HCT116 (cell line): ENCODE measurements around the gene YWHAB. TPM values are rescaled to one million over a fixed set of nuclear protein-coding genes. Genes with fewer than 3 reads are reported as not detected.

ENCODE experiments used
- ATAC-seq: fragments of 200-7000 bp; cut with Tn5 transposase; 2 replicates; pipeline ENCODE4 v1.9.1; 2020; ENCODE audit warnings: mild to moderate bottlenecking, moderate library complexity
- BruUV-seq: library from RNA; stranded (reverse); fragments of 400-500 nt; replicated peaks from 2 replicates; lab custom pipeline; 2021; lab: Mats Ljungman, UMichigan
- CTCF ChIA-PET: fragments of 300-600 bp; sonication (Branson Sonifier 250); formaldehyde crosslinking; loops from one replicate; lab custom pipeline; 2021; ENCODE audit warnings: antibody characterized with exemption; lab: Charles Lee
- POLR2A ChIA-PET: fragments of 300-600, 350-600 bp; sonication (Branson Sonifier 250); formaldehyde crosslinking; loops from one replicate; lab custom pipeline; 2021; ENCODE audit warnings: antibody characterized with exemption; lab: Charles Lee
- RAD21 ChIA-PET, 2 experiments: fragments of 300-600 bp; sonication (Branson Sonifier 250); formaldehyde crosslinking; loops; one replicate each; lab custom pipeline; 2023; ENCODE audit warnings: low total read pairs in 2 of 2; ENCODE audit not compliant: uncharacterized antibody in 2 of 2, unreplicated experiment in 2 of 2, low non-redundant PET in 1 of 2; lab: Charles Lee
- DNase-seq: peaks from one replicate; pipeline ENCODE4 v3.0.0-alpha.2; 2010; ENCODE audit warnings: low read depth, low spot score
- H2AFZ ChIP-seq: fragments of 200-600 bp; shearing (Covaris generic), sonication (generic); 2 replicates; pipeline ENCODE4 v1.6.1; 2017; ENCODE audit warnings: low read depth, mixed run types, mixed read lengths, antibody characterized with exemption, low read length; ENCODE audit not compliant: poor library complexity, severe bottlenecking
- H3K27ac ChIP-seq: 2 replicates; pipeline ENCODE4 v1.5.1; 2012; ENCODE audit warnings: low read depth, low read length
- H3K27me3 ChIP-seq: fragments of 200-600 bp; sonication (generic); 2 replicates; pipeline ENCODE4 v1.6.1; 2016; ENCODE audit warnings: mixed run types, low read length, mixed read lengths; ENCODE audit not compliant: insufficient read depth
- H3K36me3 ChIP-seq, 2 experiments: fragments of 200-500 bp in 1 of 2; fragments of 200-600 bp in 1 of 2; sonication (Bioruptor generic) in 1 of 2; sonication (generic) in 1 of 2; 2 replicates each; pipeline versions ENCODE4 v1.5.1 to v1.6.1; 2014 to 2016; ENCODE audit warnings: low read length in 2 of 2, inconsistent platforms in 1 of 2, mixed read lengths in 1 of 2, mixed run types in 1 of 2; ENCODE audit not compliant: insufficient read depth in 2 of 2, control insufficient read depth in 1 of 2
- H3K4me1 ChIP-seq, 2 experiments: fragments of 200-600 bp in 1 of 2; sonication (generic) in 1 of 2; 2 replicates each; pipeline versions ENCODE4 v1.5.1 to v1.6.1; 2012 to 2017; ENCODE audit warnings: low read length in 2 of 2, inconsistent platforms in 1 of 2, mild to moderate bottlenecking in 1 of 2, mixed read lengths in 1 of 2, mixed run types in 1 of 2, moderate library complexity in 1 of 2; ENCODE audit not compliant: insufficient read depth in 2 of 2, control insufficient read depth in 1 of 2
- H3K4me2 ChIP-seq: fragments of 200-600 bp; sonication (generic); 2 replicates; pipeline ENCODE4 v1.6.1; 2017; ENCODE audit warnings: mixed run types, low read length, mixed read lengths
- H3K4me3 ChIP-seq, 2 experiments: fragments of 200-600 bp in 1 of 2; sonication (generic) in 1 of 2; replicated peaks in 1 of 2; 2 replicates each; pipeline ENCODE4 v1.5.1; 2011 to 2016; ENCODE audit warnings: low read length in 2 of 2, control low read depth in 1 of 2, low read depth in 1 of 2, mild to moderate bottlenecking in 1 of 2, mixed read lengths in 1 of 2, mixed run types in 1 of 2
- H3K79me2 ChIP-seq: fragments of 200-600 bp; sonication (generic); 2 replicates; pipeline ENCODE4 v1.6.1; 2017; ENCODE audit warnings: mild to moderate bottlenecking, mixed run types, low read length, moderate library complexity, mixed read lengths; ENCODE audit not compliant: insufficient read depth
- H3K9ac ChIP-seq: fragments of 200-600 bp; sonication (generic); 2 replicates; pipeline ENCODE4 v1.6.1; 2016; ENCODE audit warnings: low read length, mixed read lengths
- H3K9me2 ChIP-seq: fragments of 200-600 bp; sonication (generic), shearing (Covaris generic); 2 replicates; pipeline ENCODE4 v1.6.1; 2017; ENCODE audit warnings: mixed run types, mild to moderate bottlenecking, moderate library complexity; ENCODE audit not compliant: insufficient read depth
- H3K9me3 ChIP-seq, 2 experiments: fragments of 200-500 bp in 1 of 2; fragments of 200-600 bp in 1 of 2; sonication (Bioruptor generic) in 1 of 2; sonication (generic) in 1 of 2; 2 replicates each; pipeline ENCODE4 v1.6.1; 2014 to 2017; ENCODE audit warnings: low read length in 2 of 2, mixed read lengths in 2 of 2, inconsistent platforms in 1 of 2, low read depth in 1 of 2, mild to moderate bottlenecking in 1 of 2, mixed run types in 1 of 2, moderate library complexity in 1 of 2; ENCODE audit not compliant: control insufficient read depth in 1 of 2, insufficient read depth in 1 of 2
- H4K20me1 ChIP-seq: fragments of 200-600 bp; sonication (generic), shearing (Covaris generic); 2 replicates; pipeline ENCODE4 v1.6.1; 2017; ENCODE audit warnings: mixed run types, mild to moderate bottlenecking, moderate library complexity; ENCODE audit not compliant: insufficient read depth
- EGR1 ChIP-seq: IDR thresholded peaks from 2 replicates; pipeline ENCODE4 v1.6.1; 2012; ENCODE audit warnings: low read depth
- POLR2AphosphoS5 ChIP-seq: IDR thresholded peaks from 2 replicates; pipeline ENCODE4 v1.6.1; 2011; ENCODE audit warnings: mild to moderate bottlenecking, low read depth, low read length, moderate library complexity
- RAD21 ChIP-seq: IDR thresholded peaks from 2 replicates; pipeline ENCODE4 v1.6.1; 2012; ENCODE audit warnings: low read depth, mild to moderate bottlenecking
- intact Hi-C: fragments of 100-400 bp; cut with micrococcal nuclease; formaldehyde crosslinking; loops from 2 replicates; pipeline ENCODE4 v1.10.0; 2022
- total RNA-seq: library from RNA; stranded (reverse); gene quantifications from one replicate; pipeline ENCODE4 v1.2.1, GENCODE V29; 2021; ENCODE audit not compliant: unreplicated experiment
- TF ChIP-seq, protein P1 (sequence below), 3 experiments: fragments of 200-600 bp in 1 of 3; sonication (generic) in 1 of 3; IDR thresholded peaks in 2 of 3; conservative IDR thresholded peaks in 1 of 3; 2 replicates each; pipeline ENCODE4 v1.5.1; 2012 to 2017; ENCODE audit warnings: low read depth in 2 of 3, low read length in 2 of 3, antibody characterized with exemption in 1 of 3, borderline replicate concordance in 1 of 3, control low read depth in 1 of 3, mild to moderate bottlenecking in 1 of 3, mixed read lengths in 1 of 3, mixed run types in 1 of 3, moderate library complexity in 1 of 3; ENCODE audit not compliant: insufficient read depth in 1 of 3
- TF ChIP-seq, protein P2 (sequence below): IDR thresholded peaks from 2 replicates; pipeline ENCODE4 v1.6.1; 2012
- TF ChIP-seq, protein P3 (sequence below): IDR thresholded peaks from 2 replicates; pipeline ENCODE4 v1.6.1; 2011; ENCODE audit warnings: mild to moderate bottlenecking, low read length, moderate library complexity; ENCODE audit not compliant: insufficient replicate concordance; ENCODE audit errors: extremely low read depth

Gene YWHAB
- total RNA-seq, 1 experiment from 2014 or later: 200 TPM

DNA sequence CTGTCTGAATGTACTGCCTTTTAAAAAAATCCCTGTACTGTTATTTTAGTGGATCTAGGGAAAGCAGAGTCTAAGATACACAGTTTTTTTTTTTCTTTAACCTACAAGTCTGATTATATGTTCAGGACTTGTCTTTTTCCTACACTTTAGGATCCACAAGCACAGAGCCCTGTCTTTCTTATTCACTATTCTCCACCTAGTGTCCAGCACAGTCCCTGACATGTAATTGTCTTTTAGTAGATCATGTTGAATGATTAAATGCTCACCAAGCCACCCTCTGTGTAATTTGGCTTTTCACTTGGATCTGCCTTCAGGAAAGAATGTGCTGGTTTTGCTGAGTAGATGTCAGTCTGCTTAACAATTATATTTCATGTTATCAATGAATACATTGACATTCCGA, 35.8 kb upstream of the YWHAB start:
- Histone ChIP-seq H3K27me3 (no peaks in the 10 kb centered on the region), H3K9me3 (no peaks in the 10 kb centered on the region), H3K27ac (no peak overlapping the region), H3K4me2 (no peak overlapping the region), H4K20me1 (no peaks in the 10 kb centered on the region), H3K9me2 (no peaks in the 10 kb centered on the region), H3K4me3 (no peak overlapping the region), H3K4me1 (no peaks in the 10 kb centered on the region), H3K36me3 (no peaks in the 10 kb centered on the region), H2AFZ (no peak overlapping the region), H3K79me2 (no peaks in the 10 kb centered on the region), H3K9ac (no peak overlapping the region)
- DNase-seq (no peak), ATAC-seq (no peak)
- ChIA-PET CTCF (no interaction called here), RAD21 (no interaction called here), POLR2A (no interaction called here)
- intact Hi-C loops: no loop called here
- no TSS peak for BruUV-seq
- TF ChIP-seq POLR2AphosphoS5: no peak
- TF ChIP-seq, protein P1, sequence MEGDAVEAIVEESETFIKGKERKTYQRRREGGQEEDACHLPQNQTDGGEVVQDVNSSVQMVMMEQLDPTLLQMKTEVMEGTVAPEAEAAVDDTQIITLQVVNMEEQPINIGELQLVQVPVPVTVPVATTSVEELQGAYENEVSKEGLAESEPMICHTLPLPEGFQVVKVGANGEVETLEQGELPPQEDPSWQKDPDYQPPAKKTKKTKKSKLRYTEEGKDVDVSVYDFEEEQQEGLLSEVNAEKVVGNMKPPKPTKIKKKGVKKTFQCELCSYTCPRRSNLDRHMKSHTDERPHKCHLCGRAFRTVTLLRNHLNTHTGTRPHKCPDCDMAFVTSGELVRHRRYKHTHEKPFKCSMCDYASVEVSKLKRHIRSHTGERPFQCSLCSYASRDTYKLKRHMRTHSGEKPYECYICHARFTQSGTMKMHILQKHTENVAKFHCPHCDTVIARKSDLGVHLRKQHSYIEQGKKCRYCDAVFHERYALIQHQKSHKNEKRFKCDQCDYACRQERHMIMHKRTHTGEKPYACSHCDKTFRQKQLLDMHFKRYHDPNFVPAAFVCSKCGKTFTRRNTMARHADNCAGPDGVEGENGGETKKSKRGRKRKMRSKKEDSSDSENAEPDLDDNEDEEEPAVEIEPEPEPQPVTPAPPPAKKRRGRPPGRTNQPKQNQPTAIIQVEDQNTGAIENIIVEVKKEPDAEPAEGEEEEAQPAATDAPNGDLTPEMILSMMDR (IDR thresholded peaks at IDR 0.05 in 2 of 3, conservative IDR thresholded peaks at IDR 0.05 in 1 of 3; ENCODE audit: borderline replicate concordance in 1 of 3, insufficient read depth in 1 of 3, low read depth in 2 of 3, low read length in 2 of 3): peak in 1 of 3 experiments; percentile 29; a peak in 2 of 6 replicates
- TF ChIP-seq, protein P2, sequence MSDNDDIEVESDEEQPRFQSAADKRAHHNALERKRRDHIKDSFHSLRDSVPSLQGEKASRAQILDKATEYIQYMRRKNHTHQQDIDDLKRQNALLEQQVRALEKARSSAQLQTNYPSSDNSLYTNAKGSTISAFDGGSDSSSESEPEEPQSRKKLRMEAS: no peak
- TF ChIP-seq EGR1: no peak
- peak; percentile 16; the same call in 1 of the 2 replicates for TF ChIP-seq RAD21
- TF ChIP-seq, protein P3, sequence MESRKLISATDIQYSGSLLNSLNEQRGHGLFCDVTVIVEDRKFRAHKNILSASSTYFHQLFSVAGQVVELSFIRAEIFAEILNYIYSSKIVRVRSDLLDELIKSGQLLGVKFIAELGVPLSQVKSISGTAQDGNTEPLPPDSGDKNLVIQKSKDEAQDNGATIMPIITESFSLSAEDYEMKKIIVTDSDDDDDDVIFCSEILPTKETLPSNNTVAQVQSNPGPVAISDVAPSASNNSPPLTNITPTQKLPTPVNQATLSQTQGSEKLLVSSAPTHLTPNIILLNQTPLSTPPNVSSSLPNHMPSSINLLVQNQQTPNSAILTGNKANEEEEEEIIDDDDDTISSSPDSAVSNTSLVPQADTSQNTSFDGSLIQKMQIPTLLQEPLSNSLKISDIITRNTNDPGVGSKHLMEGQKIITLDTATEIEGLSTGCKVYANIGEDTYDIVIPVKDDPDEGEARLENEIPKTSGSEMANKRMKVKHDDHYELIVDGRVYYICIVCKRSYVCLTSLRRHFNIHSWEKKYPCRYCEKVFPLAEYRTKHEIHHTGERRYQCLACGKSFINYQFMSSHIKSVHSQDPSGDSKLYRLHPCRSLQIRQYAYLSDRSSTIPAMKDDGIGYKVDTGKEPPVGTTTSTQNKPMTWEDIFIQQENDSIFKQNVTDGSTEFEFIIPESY: no peak
